Ishikawa (cell line): ENCODE results near the gene MYO9A.

Source experiments
- CEBPB ChIP-seq: IDR thresholded peaks from 2 replicates; pipeline ENCODE4 v1.6.1; 2012
- CREB1 ChIP-seq: IDR thresholded peaks from 2 replicates; pipeline ENCODE4 v1.6.1; 2012; ENCODE audit warnings: low read depth
- EGR1 ChIP-seq: IDR thresholded peaks from 2 replicates; pipeline ENCODE4 v1.6.1; 2012
- NFIC ChIP-seq: IDR thresholded peaks from 2 replicates; pipeline ENCODE4 v1.6.1; 2012
- TCF12 ChIP-seq: IDR thresholded peaks from 2 replicates; pipeline ENCODE4 v1.6.1; 2012; ENCODE audit warnings: low read depth
- YY1 ChIP-seq: IDR thresholded peaks from 2 replicates; pipeline ENCODE4 v1.6.1; 2012; ENCODE audit warnings: low read depth
- TF ChIP-seq, protein P1 (sequence below): IDR thresholded peaks from 2 replicates; pipeline ENCODE4 v1.6.1; 2012; ENCODE audit warnings: low read depth, mild to moderate bottlenecking

DNA sequence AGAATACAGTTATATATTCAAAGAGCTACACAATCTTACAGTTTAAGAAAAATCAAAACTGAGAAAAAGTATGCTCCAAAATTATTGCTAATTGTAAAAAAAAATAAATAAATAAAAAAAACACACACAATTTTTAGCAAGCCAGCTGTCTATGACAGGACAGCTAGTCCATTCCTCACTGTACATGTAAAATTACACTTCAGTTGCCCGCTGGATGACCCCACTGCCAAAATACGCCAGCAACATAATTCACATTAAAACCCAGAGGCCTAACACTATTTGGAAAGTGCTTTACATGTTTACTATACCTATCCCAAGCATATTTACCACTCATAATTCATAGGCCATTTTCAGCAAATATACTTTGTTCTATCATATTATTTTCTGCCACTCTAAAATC is 5.8 kb downstream of the MYO9A start:
- no peak for TF ChIP-seq YY1
- TF ChIP-seq CREB1: no peak
- TF ChIP-seq CEBPB: no peak
- TF ChIP-seq, protein P1, sequence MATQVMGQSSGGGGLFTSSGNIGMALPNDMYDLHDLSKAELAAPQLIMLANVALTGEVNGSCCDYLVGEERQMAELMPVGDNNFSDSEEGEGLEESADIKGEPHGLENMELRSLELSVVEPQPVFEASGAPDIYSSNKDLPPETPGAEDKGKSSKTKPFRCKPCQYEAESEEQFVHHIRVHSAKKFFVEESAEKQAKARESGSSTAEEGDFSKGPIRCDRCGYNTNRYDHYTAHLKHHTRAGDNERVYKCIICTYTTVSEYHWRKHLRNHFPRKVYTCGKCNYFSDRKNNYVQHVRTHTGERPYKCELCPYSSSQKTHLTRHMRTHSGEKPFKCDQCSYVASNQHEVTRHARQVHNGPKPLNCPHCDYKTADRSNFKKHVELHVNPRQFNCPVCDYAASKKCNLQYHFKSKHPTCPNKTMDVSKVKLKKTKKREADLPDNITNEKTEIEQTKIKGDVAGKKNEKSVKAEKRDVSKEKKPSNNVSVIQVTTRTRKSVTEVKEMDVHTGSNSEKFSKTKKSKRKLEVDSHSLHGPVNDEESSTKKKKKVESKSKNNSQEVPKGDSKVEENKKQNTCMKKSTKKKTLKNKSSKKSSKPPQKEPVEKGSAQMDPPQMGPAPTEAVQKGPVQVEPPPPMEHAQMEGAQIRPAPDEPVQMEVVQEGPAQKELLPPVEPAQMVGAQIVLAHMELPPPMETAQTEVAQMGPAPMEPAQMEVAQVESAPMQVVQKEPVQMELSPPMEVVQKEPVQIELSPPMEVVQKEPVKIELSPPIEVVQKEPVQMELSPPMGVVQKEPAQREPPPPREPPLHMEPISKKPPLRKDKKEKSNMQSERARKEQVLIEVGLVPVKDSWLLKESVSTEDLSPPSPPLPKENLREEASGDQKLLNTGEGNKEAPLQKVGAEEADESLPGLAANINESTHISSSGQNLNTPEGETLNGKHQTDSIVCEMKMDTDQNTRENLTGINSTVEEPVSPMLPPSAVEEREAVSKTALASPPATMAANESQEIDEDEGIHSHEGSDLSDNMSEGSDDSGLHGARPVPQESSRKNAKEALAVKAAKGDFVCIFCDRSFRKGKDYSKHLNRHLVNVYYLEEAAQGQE: no peak
- TF ChIP-seq TCF12: no peak
- TF ChIP-seq NFIC: no peak
- no peak for TF ChIP-seq EGR1
